ENCODE measurements around the gene RBM7. TPM values are rescaled to one million over a fixed set of nuclear protein-coding genes. Genes with fewer than 3 reads are reported as not detected.

Gene RBM7
- total RNA-seq, 1 donor: 38.0 TPM

- H3K4me3 ChIP-seq (ENCODE audit: insufficient read depth, low read length): no peak overlapping the region
- no peaks in the 10 kb centered on the region for H3K36me3 ChIP-seq (ENCODE audit: insufficient read depth, low read length)
- H2AFZ ChIP-seq (ENCODE audit: low read length): peak overlapping the region; percentile 61
- TF ChIP-seq CTCF (IDR thresholded peaks at IDR 0.05; ENCODE audit: extremely low read depth, low read depth, low read length): no peak
- H3K4me2 ChIP-seq (ENCODE audit: insufficient read depth, low read length): no peak overlapping the region
- H3K4me1 ChIP-seq (ENCODE audit: insufficient read depth, low read length): peaks cover 11% of the 10 kb centered on the region
- peaks cover 5% of the 10 kb centered on the region for H4K20me1 ChIP-seq (ENCODE audit: insufficient read depth, low read length)
- no peaks in the 10 kb centered on the region for H3K27me3 ChIP-seq (ENCODE audit: insufficient read depth, low read length)
- peaks cover 41% of the 10 kb centered on the region for H3K79me2 ChIP-seq (ENCODE audit: insufficient read depth, low read length)
- H3K9me3 ChIP-seq (ENCODE audit: low read depth, low read length): no peaks in the 10 kb centered on the region
- no peak overlapping the region for H3K27ac ChIP-seq (ENCODE audit: low read depth, low read length)
- no peak for DNase-seq (ENCODE audit: insufficient read length, low spot score, missing footprints)
Measured at GRCh38 chr11:114438303-114438702, 37.8 kb downstream of the RBM7 start.

GRCh38 chr11:114439229-114440120 is 39.0 kb downstream of the RBM7 start, which contains the start of gene REXO2:
TSS of gene REXO2 (plus strand) at chr11:114439467. CDS start at chr11:114439529, 62 bp downstream.
- peaks cover 53% of the 10 kb centered on the region for H3K79me2 ChIP-seq (ENCODE audit: insufficient read depth, low read length)
- peak; percentile 92 for DNase-seq (ENCODE audit: insufficient read length, low spot score, missing footprints)
- H3K36me3 ChIP-seq (ENCODE audit: insufficient read depth, low read length): peaks cover 11% of the 10 kb centered on the region
- H3K9me3 ChIP-seq (ENCODE audit: low read depth, low read length): no peaks in the 10 kb centered on the region
- H2AFZ ChIP-seq (ENCODE audit: low read length): peak within 1 kb of the TSS; percentile 61
- H3K4me3 ChIP-seq (ENCODE audit: insufficient read depth, low read length): peak within 1 kb of the TSS; percentile 98
- H3K27me3 ChIP-seq (ENCODE audit: insufficient read depth, low read length): no peaks in the 10 kb centered on the region
- peak within 1 kb of the TSS; percentile 80 for H3K4me2 ChIP-seq (ENCODE audit: insufficient read depth, low read length)
- peak within 1 kb of the TSS; percentile 79 for H3K27ac ChIP-seq (ENCODE audit: low read depth, low read length)
- TF ChIP-seq CTCF (IDR thresholded peaks at IDR 0.05; ENCODE audit: extremely low read depth, low read depth, low read length): peak; percentile 22
- peaks cover 12% of the 10 kb centered on the region for H4K20me1 ChIP-seq (ENCODE audit: insufficient read depth, low read length)
- peaks cover 13% of the 10 kb centered on the region for H3K4me1 ChIP-seq (ENCODE audit: insufficient read depth, low read length)

GRCh38 chr11:114440121-114440860 is 39.8 kb downstream of the RBM7 start:
- H3K27me3 ChIP-seq (ENCODE audit: insufficient read depth, low read length): no peaks in the 10 kb centered on the region
- peaks cover 14% of the 10 kb centered on the region for H3K36me3 ChIP-seq (ENCODE audit: insufficient read depth, low read length)
- peak overlapping the region; percentile 61 for H2AFZ ChIP-seq (ENCODE audit: low read length)
- H3K4me2 ChIP-seq (ENCODE audit: insufficient read depth, low read length): peak overlapping the region; percentile 80
- no peak for TF ChIP-seq CTCF (IDR thresholded peaks at IDR 0.05; ENCODE audit: extremely low read depth, low read depth, low read length)
- H3K27ac ChIP-seq (ENCODE audit: low read depth, low read length): peak overlapping the region; percentile 79
- H3K79me2 ChIP-seq (ENCODE audit: insufficient read depth, low read length): peaks cover 61% of the 10 kb centered on the region
- DNase-seq (ENCODE audit: insufficient read length, low spot score, missing footprints): peak; percentile 72
- H3K4me1 ChIP-seq (ENCODE audit: insufficient read depth, low read length): peaks cover 13% of the 10 kb centered on the region
- peak overlapping the region; percentile 98 for H3K4me3 ChIP-seq (ENCODE audit: insufficient read depth, low read length)
- no peaks in the 10 kb centered on the region for H3K9me3 ChIP-seq (ENCODE audit: low read depth, low read length)
- H4K20me1 ChIP-seq (ENCODE audit: insufficient read depth, low read length): peaks cover 12% of the 10 kb centered on the region
